ENCODE data around the gene SIGLEC9. TPM values are rescaled to one million over a fixed set of nuclear protein-coding genes. Genes with fewer than 3 reads are reported as not detected.
"Not testable (repeated sequence)": the region's sequence is repeated elsewhere in the genome, so short reads cannot be mapped to it uniquely, and the experiment has no call there.

Gene SIGLEC9
- total RNA-seq, 1 donor from 2014 or later = 0.82 TPM

- no peak within 1 kb of the TSS for H3K4me3 Mint-ChIP-seq (ENCODE audit: unreplicated experiment)
- no peak within 1 kb of the TSS for H3K27ac Mint-ChIP-seq (ENCODE audit: unreplicated experiment)
- TF ChIP-seq CTCF (IDR thresholded peaks at IDR 0.05; ENCODE audit: unreplicated experiment) = no peak
- no peaks in the 10 kb centered on the region for H3K9me3 Mint-ChIP-seq (ENCODE audit: unreplicated experiment)
- DNase-seq (ENCODE audit: low spot score) = no peak
- peaks cover 9% of the 10 kb centered on the region for H3K27me3 Mint-ChIP-seq (ENCODE audit: unreplicated experiment)
- peaks cover 7% of the 10 kb centered on the region for H3K4me1 Mint-ChIP-seq (ENCODE audit: unreplicated experiment)
- H3K36me3 Mint-ChIP-seq (ENCODE audit: low read depth, unreplicated experiment) = no peaks in the 10 kb centered on the region
These were observed 17.4 kb downstream of the SIGLEC9 start, which contains the start of gene SIGLEC7 for GRCh38 chr19:51142119-51142518. SIGLEC7 (plus strand) TSS chr19:51142301; CDS start chr19:51142370, 69 bp downstream.

GRCh38 chr19:51142809-51143475, 18.2 kb downstream of the SIGLEC9 start:
- not testable (repeated sequence) for H3K4me3 Mint-ChIP-seq (ENCODE audit: unreplicated experiment); H3K36me3 Mint-ChIP-seq (ENCODE audit: low read depth, unreplicated experiment); H3K9me3 Mint-ChIP-seq (ENCODE audit: unreplicated experiment); DNase-seq (ENCODE audit: low spot score); H3K27ac Mint-ChIP-seq (ENCODE audit: unreplicated experiment); H3K4me1 Mint-ChIP-seq (ENCODE audit: unreplicated experiment); H3K27me3 Mint-ChIP-seq (ENCODE audit: unreplicated experiment)

- peaks cover 8% of the 10 kb centered on the region for H3K27me3 Mint-ChIP-seq (ENCODE audit: unreplicated experiment)
- H3K4me3 Mint-ChIP-seq (ENCODE audit: unreplicated experiment) = no peak overlapping the region
- DNase-seq (ENCODE audit: low spot score) = no peak
- H3K27ac Mint-ChIP-seq (ENCODE audit: unreplicated experiment) = no peak overlapping the region
- no peak for TF ChIP-seq CTCF (IDR thresholded peaks at IDR 0.05; ENCODE audit: unreplicated experiment)
- no peaks in the 10 kb centered on the region for H3K4me1 Mint-ChIP-seq (ENCODE audit: unreplicated experiment)
- H3K9me3 Mint-ChIP-seq (ENCODE audit: unreplicated experiment) = no peaks in the 10 kb centered on the region
- H3K36me3 Mint-ChIP-seq (ENCODE audit: low read depth, unreplicated experiment) = no peaks in the 10 kb centered on the region
These were observed 18.8 kb downstream of the SIGLEC9 start for GRCh38 chr19:51143486-51143885.

GRCh38 chr19:51144482-51145045, 19.9 kb downstream of the SIGLEC9 start:
- DNase-seq (ENCODE audit: low spot score) = no peak
- Mint-ChIP-seq H3K4me3 (ENCODE audit: unreplicated experiment) (no peak overlapping the region), H3K36me3 (ENCODE audit: low read depth, unreplicated experiment) (no peaks in the 10 kb centered on the region), H3K27me3 (ENCODE audit: unreplicated experiment) (peaks cover 8% of the 10 kb centered on the region), H3K9me3 (ENCODE audit: unreplicated experiment) (no peaks in the 10 kb centered on the region), H3K4me1 (ENCODE audit: unreplicated experiment) (no peaks in the 10 kb centered on the region), H3K27ac (ENCODE audit: unreplicated experiment) (no peak overlapping the region)
- no peak for TF ChIP-seq CTCF (IDR thresholded peaks at IDR 0.05; ENCODE audit: unreplicated experiment)

- Mint-ChIP-seq H3K27ac (ENCODE audit: unreplicated experiment) (no peak overlapping the region), H3K9me3 (ENCODE audit: unreplicated experiment) (no peaks in the 10 kb centered on the region)
- DNase-seq (ENCODE audit: low spot score) = no peak
These were observed 21.3 kb downstream of the SIGLEC9 start for GRCh38 chr19:51145916-51146493.

More at GRCh38 chr19:51145916-51146493, 21.3 kb downstream of the SIGLEC9 start:
- Mint-ChIP-seq H3K36me3 (ENCODE audit: low read depth, unreplicated experiment) (peaks cover 5% of the 10 kb centered on the region), H3K4me1 (ENCODE audit: unreplicated experiment) (peaks cover 8% of the 10 kb centered on the region), H3K27me3 (ENCODE audit: unreplicated experiment) (peaks cover 8% of the 10 kb centered on the region), H3K4me3 (ENCODE audit: unreplicated experiment) (no peak overlapping the region)
- no peak for TF ChIP-seq CTCF (IDR thresholded peaks at IDR 0.05; ENCODE audit: unreplicated experiment)

All from endothelial cell (in vitro differentiated cells).